Adrenal gland (tissue), 12 donors: ENCODE data around the gene CCR9. TPM values are rescaled to one million over a fixed set of nuclear protein-coding genes. Genes with fewer than 3 reads are reported as not detected.

ENCODE experiments used
- DNase-seq, 7 donors: peaks; one replicate each; pipeline ENCODE4 v3.0.0-alpha.2; 2019 to 2020
- H3K27ac ChIP-seq, 5 donors: fragments of 200-600 bp; sonication (generic) in 4 of 5; 1 replicate in 3 of 5; 2 replicates in 2 of 5; pipeline versions ENCODE4 v1.5.1 to v1.8.0; 2016 to 2020; ENCODE audit warnings: mild to moderate bottlenecking in 1 of 5
- H3K27me3 ChIP-seq: fragments of 200-600 bp; 2 replicates; pipeline ENCODE4 v1.8.0; 2021
- H3K36me3 ChIP-seq, 2 donors: fragments of 200-600 bp; replicated peaks in 1 of 2; 1 replicate in 1 of 2; 2 replicates in 1 of 2; pipeline versions ENCODE4 v1.5.1 to v1.8.0; 2018 to 2022
- H3K4me1 ChIP-seq, 2 donors: fragments of 200-600 bp; replicated peaks in 1 of 2; 1 replicate in 1 of 2; 2 replicates in 1 of 2; pipeline versions ENCODE4 v1.5.1 to v1.8.0; 2018 to 2021
- H3K4me3 ChIP-seq, 4 donors: fragments of 200-600 bp; sonication (generic) in 3 of 4; one replicate each; pipeline ENCODE4 v1.5.1; 2016 to 2018
- H3K9me3 ChIP-seq, 3 donors: fragments of 200-600 bp; sonication (generic) in 1 of 3; replicated peaks in 1 of 3; 1 replicate in 2 of 3; 2 replicates in 1 of 3; pipeline versions ENCODE4 v1.5.1 to v1.8.0; 2016 to 2021
- POLR2A ChIP-seq, 2 donors: fragments of 450-650 bp; IDR thresholded peaks; one replicate each; pipeline ENCODE4 v1.6.1; 2017; ENCODE audit warnings: antibody characterized with exemption in 2 of 2, mild to moderate bottlenecking in 2 of 2, moderate library complexity in 1 of 2
- WGBS, 4 donors: extraction: QIAGEN DNeasy Blood & Tissue Kit in 2 of 4; methylation state at CpG; one replicate each; pipeline versions ENCODE4 v1.1.5 to v1.1.7; 2013 to 2017; 5-methylcytosine and 5-hydroxymethylcytosine counted together
- intact Hi-C, 2 donors: fragments of 100-400 bp; cut with DNase I; formaldehyde crosslinking; loops; one replicate each; pipeline versions ENCODE4 v1.14.1 to v1.15.0; 2022 to 2023
- polyA plus RNA-seq, 3 donors: library from polyadenylated mRNA; stranded (reverse); fragments of 200-250 nt in 2 of 3; fragments of 350-450 nt in 1 of 3; fragmentation: Illumina TruSeq in 1 of 3; extraction: RNeasy Lipid Tissue Mini Kit (QIAGEN cat#74804) in 1 of 3; gene quantifications; one replicate each; pipeline ENCODE4 v1.2.3, GENCODE V29; 2013 to 2014
- total RNA-seq, 9 donors: library from RNA; depleted of rRNA in 4 of 9; stranded (reverse); fragments of >200 nt in 4 of 9; fragments of 120-200 nt in 1 of 9; fragmentation: NEBNext Ultra II Directional in 1 of 9; extraction: Animal tissue kit (Norgen Biotek cat#: 25700) in 1 of 9; gene quantifications; one replicate each; pipeline versions ENCODE4 v1.1.0 to v1.2.4, GENCODE V29; 2013 to 2023
- TF ChIP-seq, protein P1 (sequence below), 6 experiments: fragments of 450-650 bp in 4 of 6; fragments of 200-600 bp in 2 of 6; sonication (generic) in 1 of 6; IDR thresholded peaks; 1 replicate in 5 of 6; 2 replicates in 1 of 6; pipeline versions ENCODE4 v1.5.1 to v1.8.0; 2016 to 2021; ENCODE audit warnings: antibody characterized with exemption in 6 of 6, mild to moderate bottlenecking in 2 of 6, moderate library complexity in 1 of 6
- donor health status: healthy with polysubstance abuse.
- donor health status: Bipolar disorder and iron deficiency.
- donor health status: DM: yes; HTN: yes; CAD: no.
- donor health status: DM: no; HTN: no; CAD: no.
- donor health status: DM: no; HTN: no; CAD: no.
- donor health status: DM: yes; HTN: yes; CAD: no.

CCR9 gene
- total and polyA plus RNA-seq, 12 donors = 0.57 TPM; not detected in 11

DNA sequence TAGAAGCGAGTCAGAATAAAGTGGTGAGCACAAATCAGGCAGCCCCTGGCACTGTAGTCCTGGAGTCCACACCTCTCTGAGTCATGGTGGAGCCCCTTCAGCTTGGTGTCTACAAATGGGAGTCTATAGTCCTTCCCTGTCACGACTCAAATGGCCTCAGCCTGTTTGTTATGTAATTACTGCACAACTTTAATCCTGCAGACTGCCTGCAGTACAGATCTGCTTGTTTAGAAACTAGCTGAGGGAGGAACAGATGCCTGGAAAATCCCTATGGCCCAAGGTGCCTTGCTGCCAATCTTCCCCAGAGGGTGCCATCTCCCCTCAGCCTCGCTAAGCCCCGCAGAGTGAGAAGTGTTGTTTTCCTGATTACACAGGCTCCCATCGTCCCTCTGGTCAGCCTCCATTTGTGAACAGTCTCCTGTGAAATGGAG, 53.0 kb downstream of the CCR9 start:
- Histone ChIP-seq H3K4me3 (no peak overlapping the region), H3K4me1 (no peaks in the 10 kb centered on the region), H3K27ac (no peak overlapping the region), H3K27me3 (no peaks in the 10 kb centered on the region), H3K36me3 (peaks cover 0 to 20% of the 10 kb centered on the region in 2 donors), H3K9me3 (no peaks in the 10 kb centered on the region)
- no peak for DNase-seq
- TF ChIP-seq, protein P1, sequence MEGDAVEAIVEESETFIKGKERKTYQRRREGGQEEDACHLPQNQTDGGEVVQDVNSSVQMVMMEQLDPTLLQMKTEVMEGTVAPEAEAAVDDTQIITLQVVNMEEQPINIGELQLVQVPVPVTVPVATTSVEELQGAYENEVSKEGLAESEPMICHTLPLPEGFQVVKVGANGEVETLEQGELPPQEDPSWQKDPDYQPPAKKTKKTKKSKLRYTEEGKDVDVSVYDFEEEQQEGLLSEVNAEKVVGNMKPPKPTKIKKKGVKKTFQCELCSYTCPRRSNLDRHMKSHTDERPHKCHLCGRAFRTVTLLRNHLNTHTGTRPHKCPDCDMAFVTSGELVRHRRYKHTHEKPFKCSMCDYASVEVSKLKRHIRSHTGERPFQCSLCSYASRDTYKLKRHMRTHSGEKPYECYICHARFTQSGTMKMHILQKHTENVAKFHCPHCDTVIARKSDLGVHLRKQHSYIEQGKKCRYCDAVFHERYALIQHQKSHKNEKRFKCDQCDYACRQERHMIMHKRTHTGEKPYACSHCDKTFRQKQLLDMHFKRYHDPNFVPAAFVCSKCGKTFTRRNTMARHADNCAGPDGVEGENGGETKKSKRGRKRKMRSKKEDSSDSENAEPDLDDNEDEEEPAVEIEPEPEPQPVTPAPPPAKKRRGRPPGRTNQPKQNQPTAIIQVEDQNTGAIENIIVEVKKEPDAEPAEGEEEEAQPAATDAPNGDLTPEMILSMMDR (IDR thresholded peaks at IDR 0.05) = no peak
- no peak for TF ChIP-seq POLR2A (IDR thresholded peaks at IDR 0.05)
- WGBS, 4 donors = 54 to 77% (median 67%) methylated on average over 5 of the region's 5 CpGs
- intact Hi-C loops = loop anchor here (2.0 to 10.0 kb wide), 3 partner anchors 141 to 445 kb away; no protein-coding TSS in a partner anchor

GRCh38 chr3:45940004-45940780, 53.8 kb downstream of the CCR9 start:
- H3K27me3 ChIP-seq = no peaks in the 10 kb centered on the region
- TF ChIP-seq POLR2A (IDR thresholded peaks at IDR 0.05) = no peak
- TF ChIP-seq, protein P1 (IDR thresholded peaks at IDR 0.05) = no peak
- intact Hi-C loops = loop anchor here in 1 of 2 donors (2.0 kb wide), 1 partner anchor 137 kb away; no protein-coding TSS in a partner anchor
- no peaks in the 10 kb centered on the region for H3K9me3 ChIP-seq
- H3K36me3 ChIP-seq = peaks cover 0 to 13% of the 10 kb centered on the region in 2 donors
- no peaks in the 10 kb centered on the region for H3K4me1 ChIP-seq
- no peak for DNase-seq
- H3K4me3 ChIP-seq = no peak overlapping the region
- no peak overlapping the region for H3K27ac ChIP-seq
- 77 to 89% (median 85%) methylated on average over 7 of the region's 7 CpGs for WGBS, 4 donors

- Histone ChIP-seq H3K4me1 (no peaks in the 10 kb centered on the region), H3K27ac (no peak overlapping the region), H3K36me3 (peaks cover 0 to 6% of the 10 kb centered on the region in 2 donors), H3K27me3 (no peaks in the 10 kb centered on the region), H3K4me3 (no peak overlapping the region), H3K9me3 (no peaks in the 10 kb centered on the region)
- TF ChIP-seq, protein P1 (IDR thresholded peaks at IDR 0.05) = no peak
- TF ChIP-seq POLR2A (IDR thresholded peaks at IDR 0.05) = no peak
- intact Hi-C loops = loop anchor here in 1 of 2 donors (2.0 kb wide), 1 partner anchor 136 kb away; no protein-coding TSS in a partner anchor
- no peak for DNase-seq
- 81 to 99% (median 88%) methylated on average over 6 of the region's 6 CpGs for WGBS, 4 donors
Measured at GRCh38 chr3:45940781-45941365, 54.5 kb downstream of the CCR9 start.

DNA sequence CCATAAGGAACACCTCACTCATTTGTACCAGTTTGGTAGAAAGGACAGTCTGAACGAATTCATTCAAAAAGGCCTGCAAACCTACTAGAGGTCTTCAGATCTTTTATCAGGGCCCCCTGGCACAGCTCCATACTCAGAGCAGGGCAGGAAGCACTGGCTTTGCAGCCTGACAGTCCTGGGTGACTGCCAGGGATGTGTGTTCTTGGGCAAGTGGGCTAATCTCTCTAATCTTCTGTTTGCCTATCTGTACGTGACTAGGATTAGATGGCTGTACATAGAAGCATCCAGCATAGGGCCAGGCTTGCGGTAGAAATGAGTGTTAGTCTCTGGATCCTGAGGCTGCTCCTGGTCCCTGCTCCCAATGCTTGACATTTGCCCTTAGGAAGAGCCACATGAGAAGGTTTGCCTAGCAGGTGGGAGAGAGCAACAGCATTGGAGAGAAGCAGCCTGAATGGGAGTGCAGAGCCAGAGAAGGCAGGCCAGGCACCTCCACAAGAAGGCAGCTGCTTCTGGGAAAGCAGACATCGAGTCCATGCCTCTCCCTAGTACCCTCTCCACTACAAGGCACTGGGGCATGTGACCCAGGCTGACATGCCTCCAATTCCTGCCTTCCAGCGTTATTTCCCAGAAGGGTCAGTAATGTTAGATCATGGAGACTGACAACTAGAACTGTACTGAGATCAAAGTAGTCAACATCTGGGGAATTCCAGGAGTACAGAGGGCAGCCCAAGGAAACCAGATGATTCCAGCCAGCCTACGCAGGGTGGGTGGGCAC, 55.9 kb downstream of the CCR9 start:
- H3K36me3 ChIP-seq = peaks cover 0 to 8% of the 10 kb centered on the region in 2 donors
- TF ChIP-seq, protein P1 (IDR thresholded peaks at IDR 0.05) = no peak
- no peak for TF ChIP-seq POLR2A (IDR thresholded peaks at IDR 0.05)

More for the DNA sequence above, 55.9 kb downstream of the CCR9 start:
- intact Hi-C loops = no loop called here
- no peak overlapping the region for H3K4me3 ChIP-seq
- no peaks in the 10 kb centered on the region for H3K9me3 ChIP-seq
- peak in 3 of 7 donors; percentile 29 to 57 (median 31) for DNase-seq
- no peak overlapping the region for H3K27ac ChIP-seq
- 69 to 80% (median 78%) methylated on average over 3 to 6 of the region's 6 CpGs for WGBS, 4 donors
- no peaks in the 10 kb centered on the region for H3K4me1 ChIP-seq
- H3K27me3 ChIP-seq = no peaks in the 10 kb centered on the region
